ENCODE results near the gene BMAL1. TPM values are rescaled to one million over a fixed set of nuclear protein-coding genes. Genes with fewer than 3 reads are reported as not detected.

Gene BMAL1
- total RNA-seq, 4 donors from 2014 or later: 57.8 to 143 (median 80.8) TPM

DNA sequence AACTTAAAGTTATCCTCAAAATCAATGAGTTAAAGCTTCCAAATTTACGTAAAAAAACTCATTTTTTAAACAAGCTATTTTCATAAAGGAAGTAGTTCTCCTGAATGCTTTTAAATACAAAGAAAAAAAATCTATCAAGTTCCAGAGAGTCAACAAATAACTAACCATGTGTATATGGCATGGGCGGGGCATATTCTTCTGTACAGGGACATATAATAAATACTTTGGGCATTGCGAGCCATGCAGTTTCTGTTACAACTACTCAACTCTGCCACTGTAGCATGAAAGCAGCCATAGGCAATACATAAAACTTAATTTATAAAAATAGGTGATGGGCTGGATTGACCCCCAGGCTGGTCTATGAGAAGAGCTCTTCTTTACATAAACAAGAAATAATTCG is 127.6 kb downstream of the BMAL1 start:
- Histone ChIP-seq H3K27ac (no peak overlapping the region), H3K27me3 (no peaks in the 10 kb centered on the region), H3K4me3 (no peak overlapping the region), H3K9me3 (no peaks in the 10 kb centered on the region), H3K4me1 (no peaks in the 10 kb centered on the region), H3K36me3 (peaks cover 44% of the 10 kb centered on the region)
- TF ChIP-seq CTCF (IDR thresholded peaks at IDR 0.05) (no peak), POLR2A (IDR thresholded peaks at IDR 0.05) (no peak), EP300 (IDR thresholded peaks at IDR 0.05) (no peak), POLR2AphosphoS5 (IDR thresholded peaks at IDR 0.05) (no peak)
- no peak for DNase-seq (ENCODE audit: low spot score in 2 of 2)
- whole genome bisulfite sequencing: 96% methylated on average over 4 of the region's 4 CpGs

- 93% methylated on average over 3 of the region's 3 CpGs for WGBS
- no peak for DNase-seq (ENCODE audit: low spot score in 2 of 2)
- H3K27me3 ChIP-seq: no peaks in the 10 kb centered on the region
- no peak overlapping the region for H3K27ac ChIP-seq
- H3K4me3 ChIP-seq: no peak overlapping the region
- H3K4me1 ChIP-seq: no peaks in the 10 kb centered on the region
- no peak for TF ChIP-seq EP300 (IDR thresholded peaks at IDR 0.05)
- no peak for TF ChIP-seq POLR2AphosphoS5 (IDR thresholded peaks at IDR 0.05)
- no peak for TF ChIP-seq CTCF (IDR thresholded peaks at IDR 0.05)
- no peak for TF ChIP-seq POLR2A (IDR thresholded peaks at IDR 0.05)
- peaks cover 63% of the 10 kb centered on the region for H3K36me3 ChIP-seq
- H3K9me3 ChIP-seq: no peaks in the 10 kb centered on the region
These were observed 137.6 kb downstream of the BMAL1 start for GRCh38 chr11:13415201-13415600.

- Histone ChIP-seq H3K27ac (no peak overlapping the region), H3K4me1 (no peaks in the 10 kb centered on the region), H3K27me3 (no peaks in the 10 kb centered on the region), H3K9me3 (no peaks in the 10 kb centered on the region), H3K4me3 (no peak overlapping the region), H3K36me3 (peaks cover 17% of the 10 kb centered on the region)
- TF ChIP-seq EP300 (IDR thresholded peaks at IDR 0.05) (no peak), CTCF (IDR thresholded peaks at IDR 0.05) (no peak), POLR2A (IDR thresholded peaks at IDR 0.05) (no peak), POLR2AphosphoS5 (IDR thresholded peaks at IDR 0.05) (no peak)
- 93% methylated on average over 6 of the region's 6 CpGs for WGBS
- no peak for DNase-seq (ENCODE audit: low spot score in 2 of 2)
These were observed 144.0 kb downstream of the BMAL1 start for GRCh38 chr11:13421561-13421960.

- Histone ChIP-seq H3K4me1 (no peaks in the 10 kb centered on the region), H3K4me3 (no peak overlapping the region), H3K27me3 (no peaks in the 10 kb centered on the region), H3K27ac (no peak overlapping the region), H3K9me3 (no peaks in the 10 kb centered on the region), H3K36me3 (peaks cover 6% of the 10 kb centered on the region)
- TF ChIP-seq EP300 (IDR thresholded peaks at IDR 0.05): no peak
- TF ChIP-seq POLR2AphosphoS5 (IDR thresholded peaks at IDR 0.05): no peak
- no peak for TF ChIP-seq CTCF (IDR thresholded peaks at IDR 0.05)
- TF ChIP-seq POLR2A (IDR thresholded peaks at IDR 0.05): no peak
- WGBS: 89% methylated on average over 6 of the region's 6 CpGs
- no peak for DNase-seq (ENCODE audit: low spot score in 2 of 2)
These were observed 145.8 kb downstream of the BMAL1 start for GRCh38 chr11:13423372-13423771.

- no peaks in the 10 kb centered on the region for H3K4me1 ChIP-seq
- H3K27ac ChIP-seq: no peak overlapping the region
- TF ChIP-seq POLR2A (IDR thresholded peaks at IDR 0.05) (no peak), CTCF (IDR thresholded peaks at IDR 0.05) (no peak), EP300 (IDR thresholded peaks at IDR 0.05) (no peak), POLR2AphosphoS5 (IDR thresholded peaks at IDR 0.05) (no peak)
- no peaks in the 10 kb centered on the region for H3K36me3 ChIP-seq
- H3K27me3 ChIP-seq: no peaks in the 10 kb centered on the region
- no peak for DNase-seq (ENCODE audit: low spot score in 2 of 2)
- H3K4me3 ChIP-seq: no peak overlapping the region
- H3K9me3 ChIP-seq: peaks cover 4% of the 10 kb centered on the region
These were observed 149.8 kb downstream of the BMAL1 start for GRCh38 chr11:13427440-13427839.

Data from suprapubic skin (tissue), 4 donors.